HK-2 (cell line): ENCODE data around the gene SMIM28.
"Not testable (repeated sequence)": the region's sequence is repeated elsewhere in the genome, so short reads cannot be mapped to it uniquely, and the experiment has no call there.

ENCODE experiments used
- DNase-seq: peaks from one replicate; pipeline ENCODE4 v3.0.0-alpha.2; 2018; ENCODE audit not compliant: unreplicated experiment

Gene SMIM28

GRCh38 chr6:138405816-138406413, 28.2 kb downstream of the SMIM28 start:
- no peak for DNase-seq

GRCh38 chr6:138406443-138406842, 28.7 kb downstream of the SMIM28 start:
- no peak for DNase-seq

GRCh38 chr6:138410048-138410735, 32.5 kb downstream of the SMIM28 start:
- DNase-seq, result no peak

GRCh38 chr6:138410972-138411880, 33.5 kb downstream of the SMIM28 start:
- DNase-seq, result no peak

- no peak for DNase-seq
These were observed 37.4 kb downstream of the SMIM28 start for GRCh38 chr6:138415125-138415524.

GRCh38 chr6:138416206-138416605, 38.5 kb downstream of the SMIM28 start:
- no peak for DNase-seq

- no peak for DNase-seq
These were observed 39.9 kb downstream of the SMIM28 start for GRCh38 chr6:138417493-138418117.

- no peak for DNase-seq
These were observed 40.5 kb downstream of the SMIM28 start for GRCh38 chr6:138418118-138418742.

- no peak for DNase-seq
These were observed 42.1 kb downstream of the SMIM28 start for GRCh38 chr6:138419766-138420165.

GRCh38 chr6:138420356-138420755, 42.7 kb downstream of the SMIM28 start:
- no peak for DNase-seq

- DNase-seq, result no peak
These were observed 43.4 kb downstream of the SMIM28 start for GRCh38 chr6:138421089-138421488.

GRCh38 chr6:138421608-138422007, 43.9 kb downstream of the SMIM28 start:
- no peak for DNase-seq

- no peak for DNase-seq
These were observed 45.2 kb downstream of the SMIM28 start for GRCh38 chr6:138422861-138423260.

GRCh38 chr6:138424004-138424904, 46.5 kb downstream of the SMIM28 start:
- DNase-seq, result no peak

GRCh38 chr6:138425256-138425655, 47.6 kb downstream of the SMIM28 start:
- not testable (repeated sequence) for DNase-seq

GRCh38 chr6:138426500-138427123, 48.9 kb downstream of the SMIM28 start:
- no peak for DNase-seq

GRCh38 chr6:138427701-138428100, 50.0 kb downstream of the SMIM28 start:
- DNase-seq, result no peak

- DNase-seq, result no peak
These were observed 51.4 kb downstream of the SMIM28 start for GRCh38 chr6:138428944-138429598.

- DNase-seq, result no peak
These were observed 52.1 kb downstream of the SMIM28 start for GRCh38 chr6:138429761-138430160.
